GM04504 (cell line): ENCODE results near the gene GAS2L1.

Experiments
- DNase-seq: peaks from one replicate; pipeline ENCODE4 v3.0.0-alpha.2; 2012; ENCODE audit warnings: low read depth

The GAS2L1 gene

DNA sequence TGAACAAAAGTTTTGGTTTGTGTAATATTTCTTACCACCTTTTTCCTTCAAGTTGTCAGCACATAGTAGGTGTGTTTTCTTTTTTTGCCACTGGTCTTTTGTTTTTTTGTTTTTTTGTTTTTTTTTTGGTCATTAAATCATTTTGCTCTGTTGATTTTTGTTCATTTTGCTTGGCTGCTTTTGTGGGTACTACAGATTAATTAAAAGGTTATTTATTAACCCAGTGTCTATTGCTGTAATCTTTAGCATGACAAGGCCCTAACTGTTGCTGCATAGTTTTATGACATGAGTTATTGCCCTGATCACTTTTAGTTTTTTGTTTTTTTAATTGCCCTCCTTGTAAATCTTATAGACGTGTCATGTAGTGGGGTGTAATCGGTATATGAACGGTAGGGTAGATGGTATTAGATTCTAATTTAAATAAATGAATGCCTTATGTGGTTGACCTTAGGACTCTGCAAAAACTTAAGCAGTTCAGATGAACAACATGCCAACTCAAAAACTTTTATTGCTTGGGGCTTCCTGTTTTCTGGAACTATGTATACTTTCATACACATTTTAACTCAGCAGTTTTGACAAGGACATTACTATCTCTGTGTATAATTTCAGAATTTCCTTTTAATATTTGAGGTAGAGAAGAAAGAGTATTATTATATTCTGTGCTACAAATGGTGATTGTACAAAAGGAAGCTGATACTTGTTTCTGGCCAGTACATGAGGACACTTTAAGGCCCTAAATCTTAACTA is 30.5 kb upstream of the GAS2L1 start:
- no peak for DNase-seq

DNA sequence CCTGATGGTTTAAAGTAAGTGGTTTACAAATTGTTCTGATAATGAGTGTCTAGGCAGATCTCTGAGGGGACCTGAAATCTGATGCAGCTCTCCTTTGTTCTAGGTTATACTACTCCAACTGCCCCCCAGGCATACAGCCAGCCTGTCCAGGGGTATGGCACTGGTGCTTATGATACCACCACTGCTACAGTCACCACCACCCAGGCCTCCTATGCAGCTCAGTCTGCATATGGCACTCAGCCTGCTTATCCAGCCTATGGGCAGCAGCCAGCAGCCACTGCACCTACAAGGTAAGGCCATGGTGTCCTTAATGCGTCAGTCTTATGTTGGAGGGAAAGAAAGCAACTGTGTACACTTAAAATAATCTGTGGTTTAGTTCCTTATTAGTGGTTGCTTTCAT is 28.5 kb upstream of the GAS2L1 start:
- DNase-seq: no peak

DNA sequence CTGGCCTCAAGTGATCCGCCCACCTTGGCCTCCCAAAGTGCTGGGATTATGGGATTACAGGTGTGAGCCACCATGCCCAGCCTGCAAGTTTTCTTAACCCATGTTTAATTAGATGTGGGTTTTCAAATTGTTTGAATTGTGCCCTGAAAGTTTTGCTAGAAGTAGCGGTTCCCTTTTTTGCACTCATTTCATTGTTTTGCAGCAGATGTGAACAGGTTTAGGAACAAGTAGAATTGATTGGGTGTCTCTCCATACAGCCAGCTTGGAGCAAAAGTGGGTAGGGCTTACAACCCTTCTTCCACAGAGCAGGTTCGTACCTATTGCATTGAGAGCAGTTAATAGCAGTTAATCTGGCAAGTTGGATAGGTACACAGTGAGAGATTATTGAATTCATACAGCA is 22.3 kb upstream of the GAS2L1 start:
- no peak for DNase-seq

DNA sequence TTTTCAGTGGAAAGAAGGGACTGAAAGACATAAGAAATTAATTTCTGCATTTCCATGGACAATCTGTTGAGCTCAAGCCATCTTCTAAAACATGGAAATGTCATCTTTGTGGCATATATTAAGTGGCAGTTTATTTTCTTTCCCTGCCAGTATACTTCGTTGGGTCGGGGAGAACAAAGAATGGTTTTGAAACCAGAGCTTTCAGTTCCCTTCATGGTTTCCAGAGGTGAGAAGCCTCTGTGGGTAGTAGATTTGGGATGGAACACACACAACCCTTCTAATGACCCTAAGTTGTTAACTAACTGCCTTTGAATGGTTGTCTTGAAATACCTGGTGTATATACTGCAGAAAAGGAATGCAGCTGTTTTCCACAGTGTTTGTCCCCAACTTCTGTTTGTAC is 17.6 kb upstream of the GAS2L1 start:
- DNase-seq: no peak

DNA sequence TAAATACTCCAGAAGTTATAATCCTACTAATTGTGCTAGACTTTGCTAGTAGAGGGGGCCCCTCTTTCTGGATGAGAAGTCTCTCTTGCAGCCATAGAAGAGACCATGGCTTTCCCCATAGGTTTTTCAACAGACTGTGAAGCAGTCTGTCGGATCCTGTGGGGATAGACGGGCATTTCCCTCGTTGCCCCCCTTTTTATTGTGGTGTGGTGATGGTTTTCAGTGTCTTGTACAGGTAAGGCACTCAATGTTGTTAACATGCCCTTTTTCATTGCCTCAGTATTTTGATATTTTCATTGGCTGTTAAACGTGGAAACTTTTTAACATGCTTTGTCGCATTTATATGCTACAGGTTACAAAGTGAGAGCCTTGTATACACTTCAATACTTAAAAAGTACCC is 16.4 kb upstream of the GAS2L1 start:
- no peak for DNase-seq

DNA sequence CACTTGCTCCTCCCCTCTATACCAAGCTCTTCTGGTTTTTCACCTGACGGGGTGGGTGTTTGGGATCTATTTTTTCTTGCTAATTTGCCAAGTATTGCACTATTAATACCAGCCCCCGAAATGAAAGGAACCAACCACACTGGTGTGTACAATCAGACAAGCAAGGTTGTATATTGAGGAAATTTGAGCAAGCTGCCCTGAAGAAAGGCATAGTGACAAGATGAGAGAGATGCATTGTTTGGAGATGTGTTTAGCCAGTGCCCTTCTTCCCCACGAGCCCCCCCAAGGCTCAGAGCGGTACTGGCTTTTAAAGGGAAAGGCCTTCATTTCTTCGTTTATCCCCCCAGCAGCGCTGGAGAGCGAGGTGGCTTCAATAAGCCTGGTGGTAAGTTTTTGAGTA is 15.2 kb upstream of the GAS2L1 start:
- no peak for DNase-seq

DNA sequence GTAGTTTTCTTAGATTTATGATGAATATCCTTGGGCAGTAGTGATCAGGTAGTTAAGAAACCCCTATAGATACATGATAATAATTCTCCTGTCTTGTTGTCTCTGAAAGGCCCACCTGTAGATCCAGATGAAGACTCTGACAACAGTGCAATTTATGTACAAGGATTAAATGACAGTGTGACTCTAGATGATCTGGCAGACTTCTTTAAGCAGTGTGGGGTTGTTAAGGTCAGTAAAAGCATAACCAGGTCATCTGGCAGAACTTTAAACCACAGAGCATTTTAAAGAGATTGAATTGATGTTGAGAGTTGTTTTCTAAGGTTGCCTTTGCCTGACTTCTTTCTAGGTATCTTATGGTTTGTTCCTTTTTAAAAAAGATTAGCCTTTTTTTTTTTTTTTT is 14.1 kb upstream of the GAS2L1 start:
- no peak for DNase-seq

DNA sequence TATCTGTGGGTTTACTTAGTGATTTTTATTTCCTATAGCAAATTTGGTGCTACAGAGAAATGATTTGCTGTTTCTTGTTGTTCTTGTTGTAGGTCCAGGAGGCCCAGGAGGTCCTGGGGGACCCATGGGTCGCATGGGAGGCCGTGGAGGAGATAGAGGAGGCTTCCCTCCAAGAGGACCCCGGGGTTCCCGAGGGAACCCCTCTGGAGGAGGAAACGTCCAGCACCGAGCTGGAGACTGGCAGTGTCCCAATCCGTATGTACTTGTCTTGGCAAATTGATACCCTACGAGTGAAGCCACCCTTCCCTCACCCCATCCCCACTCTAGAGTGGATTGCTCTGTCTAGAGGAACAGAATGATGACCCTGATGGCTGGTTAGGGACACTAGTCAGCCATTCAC is 7.8 kb upstream of the GAS2L1 start:
- DNase-seq: no peak

DNA sequence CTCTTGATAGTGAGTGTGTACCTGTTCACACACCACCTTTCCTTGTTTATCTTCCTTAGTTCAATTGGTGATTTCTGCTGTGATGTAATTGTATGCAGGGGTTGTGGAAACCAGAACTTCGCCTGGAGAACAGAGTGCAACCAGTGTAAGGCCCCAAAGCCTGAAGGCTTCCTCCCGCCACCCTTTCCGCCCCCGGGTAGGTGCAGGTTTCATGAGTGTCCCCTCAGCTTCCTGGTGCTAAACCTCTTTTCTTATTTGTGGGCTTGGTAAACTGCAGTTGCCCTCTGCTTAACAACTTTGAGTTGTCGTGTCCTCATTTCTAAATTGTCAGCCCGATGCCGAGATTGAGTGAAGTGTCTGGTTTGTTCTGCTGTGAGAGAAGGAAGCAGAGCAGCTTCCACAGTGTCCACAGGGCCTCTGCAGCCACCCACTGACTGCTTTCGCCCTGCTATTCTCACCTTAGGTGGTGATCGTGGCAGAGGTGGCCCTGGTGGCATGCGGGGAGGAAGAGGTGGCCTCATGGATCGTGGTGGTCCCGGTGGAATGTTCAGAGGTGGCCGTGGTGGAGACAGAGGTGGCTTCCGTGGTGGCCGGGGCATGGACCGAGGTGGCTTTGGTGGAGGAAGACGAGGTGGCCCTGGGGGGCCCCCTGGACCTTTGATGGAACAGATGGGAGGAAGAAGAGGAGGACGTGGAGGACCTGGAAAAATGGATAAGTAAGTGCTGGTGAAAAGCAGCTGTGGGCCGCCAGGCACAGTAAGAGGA is 7.1 kb upstream of the GAS2L1 start:
- DNase-seq: no peak

DNA sequence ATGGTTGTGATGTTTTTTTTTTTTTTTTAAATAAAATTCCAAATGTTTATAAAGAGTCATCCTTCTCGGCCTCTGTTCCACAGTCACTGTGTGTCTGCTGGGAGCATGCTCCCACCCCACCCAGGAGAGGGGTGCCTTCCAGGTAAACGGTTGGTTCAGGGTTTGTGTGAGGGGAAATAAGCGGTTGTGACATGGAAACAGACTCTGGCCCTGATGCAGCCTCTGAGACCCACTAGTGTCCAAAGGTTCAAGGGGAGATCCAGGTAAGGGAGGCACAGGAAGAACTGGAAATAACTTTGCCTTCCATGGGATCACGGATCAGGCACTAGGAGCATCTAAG is 6.0 kb upstream of the GAS2L1 start:
- no peak for DNase-seq

DNA sequence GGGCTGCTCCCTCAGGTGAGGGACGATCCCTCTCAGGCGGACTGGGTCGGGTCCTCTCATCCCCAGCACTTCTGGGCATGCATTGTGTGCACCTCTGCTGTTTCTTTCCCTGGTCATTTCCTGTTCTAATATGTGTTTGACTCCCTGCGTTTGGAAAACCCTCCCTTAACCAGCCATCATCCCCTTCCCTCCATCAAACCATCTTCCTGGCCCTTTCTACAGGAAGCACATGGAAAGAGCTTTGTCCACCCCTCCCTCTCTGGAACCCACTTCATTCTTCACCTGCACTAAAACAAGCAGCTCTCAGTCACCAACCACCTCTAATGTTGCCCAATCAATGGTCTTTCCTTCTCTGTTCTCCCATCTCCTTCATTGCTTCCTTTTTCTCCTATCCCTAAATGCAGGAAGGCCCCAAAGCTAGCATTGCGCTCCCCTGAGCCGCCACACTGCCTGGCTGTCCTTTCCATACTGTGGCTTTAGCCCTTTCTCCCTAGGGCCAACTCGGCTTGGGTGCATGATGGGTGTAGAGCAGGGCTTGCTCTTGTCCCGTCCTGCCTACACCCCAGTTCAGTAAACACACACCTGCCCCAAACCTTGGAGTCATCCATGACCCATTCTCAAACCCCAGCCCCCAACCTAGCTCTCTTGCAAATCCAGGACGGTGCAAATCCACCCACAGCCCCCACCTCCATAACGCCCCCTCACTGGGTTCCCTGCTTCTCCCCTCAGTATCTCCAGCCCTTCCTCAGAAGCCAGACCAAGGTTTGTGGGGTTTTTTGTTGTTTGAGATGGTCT is 5.4 kb upstream of the GAS2L1 start:
- DNase-seq: no peak

DNA sequence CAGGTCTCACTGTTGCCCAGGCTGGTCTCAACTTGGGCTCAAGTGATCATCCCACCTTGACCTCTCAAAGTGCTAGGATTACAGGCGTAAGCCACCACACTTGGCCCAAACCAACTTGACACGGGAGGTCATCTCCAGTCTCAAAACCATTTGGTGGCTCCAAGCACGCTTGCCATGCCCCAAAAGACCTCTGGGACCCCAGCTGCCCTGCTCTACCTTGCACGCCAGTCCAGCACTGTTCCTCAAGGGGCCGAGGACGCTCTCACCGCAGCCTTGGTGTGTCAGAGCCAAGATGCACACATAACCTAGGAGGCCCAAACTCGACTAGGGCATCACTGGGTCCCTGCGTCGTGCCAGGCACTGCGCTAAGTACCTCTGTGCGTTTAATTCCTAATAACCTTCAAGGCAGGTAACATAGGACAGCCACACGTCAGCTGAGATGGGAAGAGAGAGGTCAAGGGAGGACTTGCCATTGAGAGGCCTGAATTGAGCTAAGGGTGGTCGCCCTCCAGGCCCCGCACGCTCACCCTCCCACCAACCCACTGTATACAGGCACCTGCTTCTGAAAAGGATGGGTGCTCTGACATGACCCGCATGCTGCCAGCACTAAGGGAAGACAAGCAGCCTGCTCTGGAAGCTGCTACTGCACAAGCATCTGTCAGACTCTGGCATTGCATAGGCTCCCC is 4.6 kb upstream of the GAS2L1 start:
- DNase-seq: no peak

DNA sequence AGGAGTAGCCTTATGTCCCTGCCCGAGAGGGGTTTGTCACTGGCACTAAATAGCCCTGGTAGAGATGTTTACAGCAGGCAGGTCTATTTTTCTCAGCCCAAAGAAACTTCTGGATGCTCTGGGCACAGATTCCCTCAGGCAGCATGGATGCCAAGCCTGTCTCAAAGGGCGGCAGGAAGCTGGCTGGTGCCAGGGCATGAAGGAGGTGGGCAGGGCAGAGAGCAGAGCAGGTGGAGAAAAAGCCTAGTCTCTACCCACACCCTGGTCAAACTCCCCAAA is 4.1 kb upstream of the GAS2L1 start:
- no peak for DNase-seq

DNA sequence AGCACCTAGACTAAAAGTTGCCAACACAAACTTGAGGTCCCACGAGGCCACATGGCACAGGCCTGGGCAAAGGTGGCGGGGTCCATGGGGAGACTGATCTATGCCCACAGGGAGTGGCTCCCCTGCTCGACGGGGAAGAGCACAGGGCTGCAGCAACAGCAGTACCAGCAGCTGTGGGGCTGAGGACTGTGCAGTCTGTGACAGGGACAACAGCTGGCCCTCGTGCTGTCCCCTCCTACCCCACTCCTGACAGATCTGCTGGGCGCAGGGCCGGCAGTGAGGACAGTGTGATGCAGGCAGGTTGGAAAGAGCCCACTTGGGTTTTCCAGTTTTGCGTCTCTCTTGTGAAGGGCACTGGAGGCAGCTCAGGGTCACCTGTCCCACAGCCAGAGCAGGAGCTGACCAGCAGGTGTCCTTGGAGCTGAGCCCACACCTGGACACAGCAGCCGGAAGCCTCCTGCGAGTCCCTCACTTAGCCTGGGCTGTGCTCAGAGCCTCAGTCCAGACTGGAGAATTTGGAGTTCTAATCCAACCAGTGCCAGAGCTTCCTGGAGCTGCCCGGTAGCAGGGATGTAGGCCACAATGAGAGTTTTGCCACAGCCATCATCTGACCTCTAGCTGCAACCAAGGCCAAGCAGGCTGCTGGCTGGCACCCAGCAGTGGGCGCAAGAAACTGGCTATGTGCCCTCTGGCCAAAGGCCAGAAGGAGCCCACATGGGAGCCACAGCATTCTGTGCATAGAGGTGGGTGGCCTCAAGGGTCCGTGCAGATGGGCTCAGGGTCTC is 3.6 kb upstream of the GAS2L1 start:
- DNase-seq: no peak

DNA sequence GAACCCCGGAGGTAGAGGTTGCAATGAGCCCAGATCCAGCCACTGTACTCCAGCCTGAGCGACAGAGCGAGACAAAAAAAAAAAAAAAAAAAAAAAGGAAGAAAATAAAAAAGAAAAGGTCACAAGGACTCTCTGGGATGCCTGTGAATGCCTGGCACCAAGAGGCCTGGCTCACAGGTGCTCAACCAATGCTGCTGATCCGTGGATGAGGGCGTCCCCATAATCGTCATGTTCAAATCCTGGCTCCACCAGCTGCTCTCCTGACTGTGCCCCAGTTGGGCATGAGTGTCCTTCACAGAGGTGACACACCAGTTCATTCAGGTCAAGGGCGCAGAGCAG is 645 bp upstream of the GAS2L1 start:
- no peak for DNase-seq

DNA sequence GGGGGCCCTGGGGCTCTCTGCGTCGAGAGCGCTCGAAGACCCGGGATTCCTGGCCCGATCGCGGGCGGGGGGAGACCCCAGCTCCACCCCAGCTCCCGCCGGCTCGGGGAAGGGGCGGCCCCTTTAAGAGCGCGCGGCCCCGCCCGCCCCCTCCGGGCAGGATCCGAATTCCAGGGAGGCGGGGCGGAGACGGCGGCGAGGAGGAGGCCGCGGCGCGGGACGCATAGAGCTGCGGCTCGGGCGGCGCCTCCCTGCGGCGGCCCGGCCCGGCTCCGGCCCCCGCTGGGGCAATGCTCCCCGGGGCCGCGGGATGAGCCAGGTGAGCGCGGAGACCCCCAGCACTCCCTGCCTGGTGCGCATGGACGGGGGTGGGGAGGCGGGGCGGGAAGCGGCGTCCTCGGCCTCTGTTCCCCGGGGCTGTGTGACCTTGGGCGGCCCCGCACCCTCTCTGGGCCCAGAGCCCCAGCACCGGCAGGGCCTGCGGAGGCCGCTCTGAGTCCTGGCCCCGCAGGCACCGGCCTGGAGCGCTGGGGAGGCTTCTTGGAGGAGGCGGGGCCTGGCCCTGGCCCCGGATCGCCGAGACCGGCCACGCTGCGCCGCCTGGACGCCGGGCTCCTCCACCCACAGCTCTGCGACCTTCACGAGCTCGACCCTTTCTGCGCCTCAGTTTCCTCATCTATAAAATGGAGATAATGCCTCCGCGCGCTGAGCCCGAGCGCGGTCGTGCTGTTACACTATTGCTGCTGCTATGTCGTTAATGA is 565 bp downstream of the GAS2L1 start:
- DNase-seq: peak; percentile 51

DNA sequence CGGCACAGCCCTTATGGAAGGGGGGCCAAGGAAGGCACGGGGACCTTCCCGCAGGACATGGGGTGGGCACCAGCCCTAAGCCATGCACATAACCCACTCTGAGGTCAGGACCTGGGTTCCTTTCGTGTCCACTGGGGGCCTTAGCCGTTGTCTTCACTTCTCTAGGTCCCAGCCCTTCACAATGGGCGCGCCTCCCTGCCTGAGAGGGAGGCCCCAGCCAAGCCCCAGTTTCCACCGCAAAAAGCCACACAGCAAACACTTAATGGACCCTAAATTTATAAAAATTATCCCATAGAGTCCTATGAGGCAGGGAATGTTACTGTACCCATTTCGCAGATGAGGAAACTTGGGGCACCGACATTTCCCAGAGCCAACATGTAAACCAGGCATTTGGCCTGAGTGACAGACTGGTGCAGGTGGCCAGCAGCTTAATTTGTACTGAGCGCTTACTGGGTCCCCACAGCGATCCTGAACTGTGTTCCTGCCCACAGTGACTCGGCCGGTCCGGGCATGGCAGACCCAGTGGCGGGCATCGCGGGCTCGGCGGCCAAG is 1.2 kb downstream of the GAS2L1 start:
- no peak for DNase-seq

DNA sequence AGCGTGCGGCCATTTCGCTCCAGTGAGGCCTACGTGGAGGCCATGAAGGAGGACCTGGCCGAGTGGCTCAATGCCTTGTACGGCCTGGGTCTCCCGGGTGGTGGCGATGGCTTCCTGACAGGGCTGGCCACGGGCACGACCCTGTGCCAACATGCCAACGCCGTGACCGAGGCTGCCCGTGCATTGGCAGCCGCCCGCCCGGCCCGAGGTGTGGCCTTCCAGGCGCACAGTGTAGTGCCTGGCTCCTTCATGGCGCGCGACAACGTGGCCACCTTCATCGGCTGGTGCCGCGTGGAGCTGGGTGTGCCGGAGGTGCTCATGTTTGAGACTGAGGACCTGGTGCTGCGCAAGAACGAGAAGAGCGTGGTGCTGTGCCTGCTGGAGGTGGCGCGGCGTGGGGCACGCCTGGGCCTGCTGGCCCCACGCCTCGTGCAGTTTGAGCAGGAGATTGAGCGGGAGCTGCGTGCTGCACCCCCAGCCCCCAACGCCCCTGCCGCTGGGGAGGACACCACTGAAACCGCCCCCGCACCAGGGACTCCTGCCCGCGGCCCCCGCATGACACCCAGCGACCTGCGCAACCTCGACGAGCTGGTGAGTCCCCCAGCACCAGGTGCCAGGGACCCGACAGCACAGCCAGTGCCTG is 1.8 kb downstream of the GAS2L1 start:
- no peak for DNase-seq

DNA sequence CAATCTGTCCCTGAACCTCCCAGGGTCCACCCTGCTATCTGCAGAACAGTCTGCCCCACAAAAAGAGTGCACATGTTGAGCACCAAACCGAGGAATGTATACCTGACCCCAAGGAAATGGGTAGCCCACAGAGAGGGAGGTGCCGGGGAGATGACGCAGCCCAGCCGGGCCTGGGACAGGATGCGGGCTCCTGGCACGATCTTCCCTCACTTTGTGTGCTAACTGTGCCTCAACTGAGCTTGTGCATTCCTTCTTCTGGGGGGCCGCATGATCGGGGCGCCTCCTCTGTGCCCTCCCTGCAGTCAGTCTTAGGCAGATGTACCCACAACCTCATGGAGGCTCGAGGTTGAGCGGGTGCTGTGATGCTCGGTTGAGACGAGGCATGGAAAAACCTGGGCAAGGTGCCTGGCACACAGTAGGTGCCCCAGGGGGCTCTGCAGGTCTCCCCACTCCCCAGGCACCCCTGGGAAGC is 2.4 kb downstream of the GAS2L1 start:
- peak; percentile 50 for DNase-seq

DNA sequence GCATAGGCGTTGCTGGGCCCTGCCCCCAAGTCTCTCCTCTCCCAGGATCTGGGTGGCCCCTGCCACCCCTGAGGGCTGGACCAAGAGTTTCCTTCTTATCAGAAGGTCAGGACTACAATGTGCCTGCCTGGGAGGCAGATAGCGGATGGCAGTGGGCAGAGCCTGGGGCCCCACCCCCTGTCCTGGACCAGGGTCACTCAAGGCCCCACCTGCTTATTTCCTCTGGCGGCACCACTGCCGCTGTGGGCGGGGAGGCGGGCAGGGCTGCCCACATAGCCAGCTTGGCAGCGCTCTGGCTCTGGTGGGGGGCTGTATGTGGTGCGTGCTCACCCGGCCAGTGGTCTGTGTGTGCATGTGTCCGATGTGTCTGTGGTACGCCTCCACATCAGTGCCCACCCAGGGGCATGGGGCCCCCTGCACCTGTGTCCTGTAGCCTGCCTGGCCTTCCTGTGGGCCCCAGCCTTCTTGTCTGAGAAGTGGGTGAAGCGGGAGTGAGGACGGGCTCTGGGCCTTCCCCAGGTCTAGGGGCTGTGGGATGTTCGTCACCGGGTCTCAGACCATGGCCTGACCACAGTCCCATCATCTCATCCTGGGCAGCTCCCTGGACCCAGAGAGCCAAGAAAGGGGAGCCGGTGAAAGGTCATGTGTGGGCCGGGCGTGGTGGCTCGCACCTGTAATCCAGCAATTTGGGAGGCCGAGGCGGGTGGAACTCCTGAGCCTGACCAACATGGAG is 3.0 kb downstream of the GAS2L1 start:
- DNase-seq: no peak
